GM12878 (cell line): Measurements from ENCODE around the gene SANBR. TPM values are rescaled to one million over a fixed set of nuclear protein-coding genes. Genes with fewer than 3 reads are reported as not detected.

Experiments
- ATAC-seq: fragments of 200-7000 bp; cut with Tn5 transposase; 3 replicates; pipeline ENCODE4 v1.9.1; 2020; ENCODE audit warnings: mild to moderate bottlenecking, moderate library complexity
- BruUV-seq: library from RNA; stranded (reverse); fragments of 400-500 nt; replicated peaks from 2 replicates; lab custom pipeline; 2021; lab: Mats Ljungman, UMichigan
- CTCF ChIA-PET: fragments of 300-600 bp; sonication (Branson Sonifier 250); formaldehyde crosslinking; extraction: SDS; loops from one replicate; lab custom pipeline; 2021; ENCODE audit warnings: inconsistent platforms; lab: Yijun Ruan, JAX
- POLR2A ChIA-PET: fragments of 350-600 bp; formaldehyde crosslinking; extraction: SDS; loops from one replicate; lab custom pipeline; 2021; ENCODE audit warnings: inconsistent platforms; lab: Charles Lee
- RAD21 ChIA-PET: fragments of 300-600 bp; sonication (Branson Sonifier 250); formaldehyde crosslinking; loops from one replicate; lab custom pipeline; 2023; ENCODE audit warnings: antibody characterized with exemption; ENCODE audit not compliant: unreplicated experiment; lab: Charles Lee
- SMC1A ChIA-PET: fragments of 300-600 bp; sonication (Branson Sonifier 250); formaldehyde crosslinking; loops from one replicate; lab custom pipeline; 2023; ENCODE audit not compliant: unreplicated experiment, uncharacterized antibody; lab: Charles Lee
- DNase-seq: peaks from one replicate; pipeline ENCODE4 v3.0.0-alpha.2; 2011; ENCODE audit warnings: low read depth, low spot score
- FAIRE-seq: peaks from 3 replicates; lab custom pipeline; 2011; peaks lifted over from hg19 to GRCh38; lab: Jason Lieb, UNC
- H2AFZ ChIP-seq: 2 replicates; pipeline ENCODE4 v1.6.0; 2011; ENCODE audit warnings: low read depth, low read length, control low read depth; ENCODE audit not compliant: control insufficient read depth
- H3K27ac ChIP-seq: 2 replicates; pipeline ENCODE4 v1.5.1; 2011; ENCODE audit warnings: control low read depth; ENCODE audit not compliant: control insufficient read depth, insufficient read depth
- H3K27me3 ChIP-seq, 2 experiments: replicated peaks in 1 of 2; 2 replicates each; pipeline versions ENCODE4 v1.6.0 to v1.6.1; 2011; ENCODE audit warnings: low read length in 1 of 2; ENCODE audit not compliant: control insufficient read depth in 2 of 2, insufficient read depth in 2 of 2
- H3K36me3 ChIP-seq, 2 experiments: 2 replicates each; pipeline ENCODE4 v1.5.1; 2011; ENCODE audit warnings: low read length in 1 of 2; ENCODE audit not compliant: control insufficient read depth in 2 of 2, insufficient read depth in 2 of 2
- H3K4me1 ChIP-seq: 2 replicates; pipeline ENCODE4 v1.6.1; 2011; ENCODE audit warnings: mild to moderate bottlenecking, low read length, moderate library complexity, mixed read lengths; ENCODE audit not compliant: control insufficient read depth, insufficient read depth
- H3K4me2 ChIP-seq: 2 replicates; pipeline ENCODE4 v1.6.0; 2011; ENCODE audit warnings: control low read depth; ENCODE audit not compliant: control insufficient read depth, insufficient read depth
- H3K4me3 ChIP-seq: fragments of 200-600 bp; sonication (generic); 2 replicates; pipeline ENCODE4 v1.5.1; 2016
- H3K79me2 ChIP-seq: 2 replicates; pipeline ENCODE4 v1.6.0; 2011; ENCODE audit warnings: low read length; ENCODE audit not compliant: control insufficient read depth, insufficient read depth
- H3K9ac ChIP-seq: 2 replicates; pipeline ENCODE4 v1.8.0; 2011; ENCODE audit warnings: low read length, control low read depth, mixed read lengths; ENCODE audit not compliant: control insufficient read depth, insufficient read depth
- H3K9me3 ChIP-seq: replicated peaks from 3 replicates; pipeline ENCODE4 v1.5.1; 2011; ENCODE audit warnings: mild to moderate bottlenecking, low read length; ENCODE audit not compliant: control insufficient read depth, insufficient read depth
- H4K20me1 ChIP-seq: 2 replicates; pipeline ENCODE4 v1.6.0; 2011; ENCODE audit not compliant: control insufficient read depth, insufficient read depth
- BRCA1 ChIP-seq: IDR thresholded peaks from 2 replicates; pipeline ENCODE4 v1.6.1; 2011; ENCODE audit warnings: low read depth, low read length, improper control_type of control experiment
- CBFB ChIP-seq: IDR thresholded peaks from 2 replicates; pipeline ENCODE4 v1.6.1; 2016; ENCODE audit warnings: antibody characterized with exemption, low read depth
- CEBPB ChIP-seq, 2 experiments: fragments of 150-350 bp in 1 of 2; IDR thresholded peaks; 2 replicates each; pipeline ENCODE4 v1.6.1; 2012 to 2014; ENCODE audit warnings: low read depth in 2 of 2, low read length in 2 of 2, borderline replicate concordance in 1 of 2, inconsistent platforms in 1 of 2
- EGR1 ChIP-seq, 2 experiments: IDR thresholded peaks; 1 replicate in 1 of 2; 2 replicates in 1 of 2; pipeline ENCODE4 v1.6.1; 2011 to 2012; ENCODE audit warnings: low read depth in 2 of 2, low read length in 2 of 2, borderline replicate concordance in 1 of 2, mild to moderate bottlenecking in 1 of 2, moderate library complexity in 1 of 2
- EZH2 ChIP-seq: IDR thresholded peaks from 2 replicates; pipeline ENCODE4 v1.6.1; 2012; ENCODE audit warnings: low read depth, mild to moderate bottlenecking, control low read depth, inconsistent platforms, low read length, borderline replicate concordance; ENCODE audit not compliant: control insufficient read depth
- MTA2 ChIP-seq: fragments of 450-650 bp; IDR thresholded peaks from 2 replicates; pipeline ENCODE4 v1.6.1; 2016; ENCODE audit warnings: low read depth, mild to moderate bottlenecking, moderate library complexity
- RAD51 ChIP-seq: fragments of 450-650 bp; IDR thresholded peaks from 2 replicates; pipeline ENCODE4 v1.6.1; 2016; ENCODE audit warnings: moderate library complexity, mild to moderate bottlenecking, inconsistent platforms
- SIX5 ChIP-seq: IDR thresholded peaks from 2 replicates; pipeline ENCODE4 v1.6.1; 2011; ENCODE audit warnings: mild to moderate bottlenecking, low read depth, low read length, moderate library complexity; ENCODE audit not compliant: severe bottlenecking
- SMC3 ChIP-seq: IDR thresholded peaks from 2 replicates; pipeline ENCODE4 v1.6.1; 2011; ENCODE audit warnings: low read length, improper control_type of control experiment, borderline replicate concordance
- SREBF2 ChIP-seq: IDR thresholded peaks from 2 replicates; pipeline ENCODE4 v1.6.1; 2012; ENCODE audit warnings: mild to moderate bottlenecking, low read length
- ZNF384 ChIP-seq: IDR thresholded peaks from 2 replicates; pipeline ENCODE4 v1.6.1; 2012; ENCODE audit warnings: low read depth, mild to moderate bottlenecking, low read length, improper control_type of control experiment, borderline replicate concordance
- ZSCAN29 ChIP-seq: fragments of 450-650 bp; IDR thresholded peaks from 2 replicates; pipeline ENCODE4 v1.6.1; 2017; ENCODE audit warnings: mild to moderate bottlenecking, moderate library complexity
- WGBS: methylation state at CpG from one replicate; pipeline ENCODE4 v1.1.6; 2016; ENCODE audit warnings: low lambda C conversion rate; ENCODE audit not compliant: insufficient replicate concordance, insufficient coverage; ENCODE audit errors: missing lambda C conversion rate; 5-methylcytosine and 5-hydroxymethylcytosine counted together
- in situ Hi-C: fragments of 300-500 bp; cut with MboI; formaldehyde crosslinking; loops from 9 replicates; pipeline ENCODE4 v1.14.3; 2018; ENCODE audit warnings: mixed read lengths
- intact Hi-C: fragments of 100-400 bp; cut with micrococcal nuclease; formaldehyde crosslinking; loops from one replicate; pipeline ENCODE4 v1.14.2; 2022; ENCODE audit not compliant: unreplicated experiment
- polyA plus RNA-seq, 11 experiments: library from polyadenylated mRNA; depleted of rRNA in 4 of 11; unstranded in 6 of 11; stranded (reverse) in 5 of 11; fragments of >200 nt; fragmentation: Nextera tagmentation in 4 of 11; fragmentation: Illumina TruSeq in 1 of 11; extraction: Ambion mirVana in 4 of 11; extraction: Trizol in 1 of 11; gene quantifications; 1 replicate in 1 of 11; 2 replicates in 10 of 11; pipeline versions ENCODE4 v1.2.1 to v1.2.3, GENCODE V29; 2011 to 2016; ENCODE audit warnings: inconsistent platforms in 2 of 11, missing spikeins in 2 of 11, low read depth in 1 of 11
- total RNA-seq, 4 experiments: library from RNA; depleted of rRNA in 3 of 4; stranded (reverse); fragments of >200 nt in 3 of 4; fragmentation: Illumina TruSeq in 1 of 4; extraction: Trizol in 1 of 4; gene quantifications; 2 replicates each; pipeline versions ENCODE4 v1.2.1 to v1.2.3, GENCODE V29; 2013 to 2021
- TF ChIP-seq, protein P1 (sequence below): fragments of 150-350 bp; IDR thresholded peaks from 2 replicates; pipeline ENCODE4 v1.6.1; 2016; ENCODE audit warnings: low read depth, low read length
- TF ChIP-seq, protein P2 (sequence below): IDR thresholded peaks from 2 replicates; pipeline ENCODE4 v1.6.1; 2011; ENCODE audit warnings: mild to moderate bottlenecking, low read depth, low read length, moderate library complexity; ENCODE audit not compliant: insufficient replicate concordance
- TF ChIP-seq, protein P3 (sequence below): fragments of 450-650 bp; IDR thresholded peaks from 2 replicates; pipeline ENCODE4 v1.6.1; 2017; ENCODE audit warnings: antibody characterized with exemption, mild to moderate bottlenecking, moderate library complexity

Gene SANBR
- total and polyA plus RNA-seq, 10 of the 15 experiments (the other 5 are each of a cell fraction or from before 2014, with no cell fraction given): 2.2 to 11.0 (median 7.0) TPM

DNA sequence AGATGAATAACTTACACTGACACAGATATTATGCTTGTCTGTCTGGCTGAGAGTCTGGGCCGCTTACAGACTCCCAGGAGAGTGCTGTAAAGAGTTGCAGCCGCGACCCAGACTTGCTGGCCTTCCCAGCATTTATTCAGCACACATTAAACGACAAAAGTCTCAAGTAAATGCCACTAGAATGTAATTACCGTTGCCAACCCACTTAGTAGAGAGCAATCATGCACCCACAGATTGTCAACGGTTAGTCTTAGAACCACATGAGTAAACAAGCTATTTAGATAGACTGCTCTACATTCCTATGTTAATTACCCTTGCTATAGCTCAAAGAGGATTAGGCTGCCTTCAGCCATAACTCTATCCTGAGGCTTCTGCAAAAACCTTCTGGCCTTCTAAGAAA is 48.5 kb downstream of the SANBR start:
- Histone ChIP-seq H3K79me2 (no peaks in the 10 kb centered on the region), H3K9ac (no peak overlapping the region), H3K27me3 (no peaks in the 10 kb centered on the region), H3K36me3 (no peaks in the 10 kb centered on the region; a peak in 1 of 4 replicates), H3K4me3 (no peak overlapping the region), H3K4me1 (no peaks in the 10 kb centered on the region; the same call in 1 of the 2 replicates), H3K4me2 (no peak overlapping the region), H3K27ac (no peak overlapping the region), H3K9me3 (no peaks in the 10 kb centered on the region), H2AFZ (no peak overlapping the region), H4K20me1 (no peaks in the 10 kb centered on the region)
- no peak for FAIRE-seq
- no peak for ATAC-seq
- TF ChIP-seq, protein P1, sequence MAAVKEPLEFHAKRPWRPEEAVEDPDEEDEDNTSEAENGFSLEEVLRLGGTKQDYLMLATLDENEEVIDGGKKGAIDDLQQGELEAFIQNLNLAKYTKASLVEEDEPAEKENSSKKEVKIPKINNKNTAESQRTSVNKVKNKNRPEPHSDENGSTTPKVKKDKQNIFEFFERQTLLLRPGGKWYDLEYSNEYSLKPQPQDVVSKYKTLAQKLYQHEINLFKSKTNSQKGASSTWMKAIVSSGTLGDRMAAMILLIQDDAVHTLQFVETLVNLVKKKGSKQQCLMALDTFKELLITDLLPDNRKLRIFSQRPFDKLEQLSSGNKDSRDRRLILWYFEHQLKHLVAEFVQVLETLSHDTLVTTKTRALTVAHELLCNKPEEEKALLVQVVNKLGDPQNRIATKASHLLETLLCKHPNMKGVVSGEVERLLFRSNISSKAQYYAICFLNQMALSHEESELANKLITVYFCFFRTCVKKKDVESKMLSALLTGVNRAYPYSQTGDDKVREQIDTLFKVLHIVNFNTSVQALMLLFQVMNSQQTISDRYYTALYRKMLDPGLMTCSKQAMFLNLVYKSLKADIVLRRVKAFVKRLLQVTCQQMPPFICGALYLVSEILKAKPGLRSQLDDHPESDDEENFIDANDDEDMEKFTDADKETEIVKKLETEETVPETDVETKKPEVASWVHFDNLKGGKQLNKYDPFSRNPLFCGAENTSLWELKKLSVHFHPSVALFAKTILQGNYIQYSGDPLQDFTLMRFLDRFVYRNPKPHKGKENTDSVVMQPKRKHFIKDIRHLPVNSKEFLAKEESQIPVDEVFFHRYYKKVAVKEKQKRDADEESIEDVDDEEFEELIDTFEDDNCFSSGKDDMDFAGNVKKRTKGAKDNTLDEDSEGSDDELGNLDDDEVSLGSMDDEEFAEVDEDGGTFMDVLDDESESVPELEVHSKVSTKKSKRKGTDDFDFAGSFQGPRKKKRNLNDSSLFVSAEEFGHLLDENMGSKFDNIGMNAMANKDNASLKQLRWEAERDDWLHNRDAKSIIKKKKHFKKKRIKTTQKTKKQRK: no peak
- no peak for TF ChIP-seq SIX5
- TF ChIP-seq, protein P2, sequence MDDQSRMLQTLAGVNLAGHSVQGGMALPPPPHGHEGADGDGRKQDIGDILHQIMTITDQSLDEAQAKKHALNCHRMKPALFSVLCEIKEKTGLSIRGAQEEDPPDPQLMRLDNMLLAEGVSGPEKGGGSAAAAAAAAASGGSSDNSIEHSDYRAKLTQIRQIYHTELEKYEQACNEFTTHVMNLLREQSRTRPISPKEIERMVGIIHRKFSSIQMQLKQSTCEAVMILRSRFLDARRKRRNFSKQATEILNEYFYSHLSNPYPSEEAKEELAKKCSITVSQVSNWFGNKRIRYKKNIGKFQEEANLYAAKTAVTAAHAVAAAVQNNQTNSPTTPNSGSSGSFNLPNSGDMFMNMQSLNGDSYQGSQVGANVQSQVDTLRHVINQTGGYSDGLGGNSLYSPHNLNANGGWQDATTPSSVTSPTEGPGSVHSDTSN: no peak
- no peak for TF ChIP-seq ZNF384
- TF ChIP-seq SMC3: no peak
- no peak for TF ChIP-seq EZH2
- no peak for TF ChIP-seq ZSCAN29
- no peak for TF ChIP-seq RAD51
- no peak for TF ChIP-seq SREBF2
- no peak for TF ChIP-seq EGR1 (IDR thresholded peaks at IDR 0.05; ENCODE audit: borderline replicate concordance in 1 of 2, low read depth in 2 of 2, low read length in 2 of 2)
- TF ChIP-seq BRCA1: no peak
- TF ChIP-seq MTA2: no peak
- TF ChIP-seq, protein P3, sequence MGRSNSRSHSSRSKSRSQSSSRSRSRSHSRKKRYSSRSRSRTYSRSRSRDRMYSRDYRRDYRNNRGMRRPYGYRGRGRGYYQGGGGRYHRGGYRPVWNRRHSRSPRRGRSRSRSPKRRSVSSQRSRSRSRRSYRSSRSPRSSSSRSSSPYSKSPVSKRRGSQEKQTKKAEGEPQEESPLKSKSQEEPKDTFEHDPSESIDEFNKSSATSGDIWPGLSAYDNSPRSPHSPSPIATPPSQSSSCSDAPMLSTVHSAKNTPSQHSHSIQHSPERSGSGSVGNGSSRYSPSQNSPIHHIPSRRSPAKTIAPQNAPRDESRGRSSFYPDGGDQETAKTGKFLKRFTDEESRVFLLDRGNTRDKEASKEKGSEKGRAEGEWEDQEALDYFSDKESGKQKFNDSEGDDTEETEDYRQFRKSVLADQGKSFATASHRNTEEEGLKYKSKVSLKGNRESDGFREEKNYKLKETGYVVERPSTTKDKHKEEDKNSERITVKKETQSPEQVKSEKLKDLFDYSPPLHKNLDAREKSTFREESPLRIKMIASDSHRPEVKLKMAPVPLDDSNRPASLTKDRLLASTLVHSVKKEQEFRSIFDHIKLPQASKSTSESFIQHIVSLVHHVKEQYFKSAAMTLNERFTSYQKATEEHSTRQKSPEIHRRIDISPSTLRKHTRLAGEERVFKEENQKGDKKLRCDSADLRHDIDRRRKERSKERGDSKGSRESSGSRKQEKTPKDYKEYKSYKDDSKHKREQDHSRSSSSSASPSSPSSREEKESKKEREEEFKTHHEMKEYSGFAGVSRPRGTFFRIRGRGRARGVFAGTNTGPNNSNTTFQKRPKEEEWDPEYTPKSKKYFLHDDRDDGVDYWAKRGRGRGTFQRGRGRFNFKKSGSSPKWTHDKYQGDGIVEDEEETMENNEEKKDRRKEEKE: no peak
- TF ChIP-seq CEBPB (IDR thresholded peaks at IDR 0.05; ENCODE audit: borderline replicate concordance in 1 of 2, low read depth in 2 of 2, low read length in 2 of 2): no peak
- no peak for TF ChIP-seq CBFB
- ChIA-PET POLR2A (no interaction called here), SMC1A (no interaction called here), RAD21 (no interaction called here), CTCF (no interaction called here)
- intact Hi-C loops (no loop called here), in situ Hi-C loops (no loop called here)
- WGBS: 87% methylated on average over 6 of the region's 6 CpGs
- no peak for DNase-seq
- no TSS peak for BruUV-seq
